Body of pancreas (tissue), 4 donors: Measurements from ENCODE around the gene MAMDC2.

Experiments
- POLR2A ChIP-seq, 3 donors: fragments of 450-650 bp; IDR thresholded peaks; one replicate each; pipeline ENCODE4 v1.6.1; 2016; ENCODE audit warnings: antibody characterized with exemption in 3 of 3, mild to moderate bottlenecking in 2 of 3
- TF ChIP-seq, protein P1 (sequence below), 7 experiments: fragments of 450-650 bp in 4 of 7; fragments of 200-600 bp in 3 of 7; sonication (generic) in 3 of 7; IDR thresholded peaks; one replicate each; pipeline ENCODE4 v1.5.1; 2016 to 2019; ENCODE audit warnings: antibody characterized with exemption in 7 of 7

GRCh38 chr9:70125621-70126263 is 82.1 kb downstream of the MAMDC2 start:
- TF ChIP-seq, protein P1, sequence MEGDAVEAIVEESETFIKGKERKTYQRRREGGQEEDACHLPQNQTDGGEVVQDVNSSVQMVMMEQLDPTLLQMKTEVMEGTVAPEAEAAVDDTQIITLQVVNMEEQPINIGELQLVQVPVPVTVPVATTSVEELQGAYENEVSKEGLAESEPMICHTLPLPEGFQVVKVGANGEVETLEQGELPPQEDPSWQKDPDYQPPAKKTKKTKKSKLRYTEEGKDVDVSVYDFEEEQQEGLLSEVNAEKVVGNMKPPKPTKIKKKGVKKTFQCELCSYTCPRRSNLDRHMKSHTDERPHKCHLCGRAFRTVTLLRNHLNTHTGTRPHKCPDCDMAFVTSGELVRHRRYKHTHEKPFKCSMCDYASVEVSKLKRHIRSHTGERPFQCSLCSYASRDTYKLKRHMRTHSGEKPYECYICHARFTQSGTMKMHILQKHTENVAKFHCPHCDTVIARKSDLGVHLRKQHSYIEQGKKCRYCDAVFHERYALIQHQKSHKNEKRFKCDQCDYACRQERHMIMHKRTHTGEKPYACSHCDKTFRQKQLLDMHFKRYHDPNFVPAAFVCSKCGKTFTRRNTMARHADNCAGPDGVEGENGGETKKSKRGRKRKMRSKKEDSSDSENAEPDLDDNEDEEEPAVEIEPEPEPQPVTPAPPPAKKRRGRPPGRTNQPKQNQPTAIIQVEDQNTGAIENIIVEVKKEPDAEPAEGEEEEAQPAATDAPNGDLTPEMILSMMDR (IDR thresholded peaks at IDR 0.05) = no peak
- no peak for TF ChIP-seq POLR2A (IDR thresholded peaks at IDR 0.05)
